Activated naive CD4-positive, alpha-beta T cell treated with anti-CD3 and anti-CD28 coated beads, Interleukin-2, amount 50 U/mL, for 16 hours (primary cell): ENCODE measurements around the gene GSTT2B.
"Not testable (repeated sequence)": the region's sequence is repeated elsewhere in the genome, so short reads cannot be mapped to it uniquely, and the experiment has no call there.

Experiments used
- DNase-seq: peaks from one replicate; pipeline ENCODE4 v3.0.0-alpha.2; 2020

Gene GSTT2B

GRCh38 chr22:23984430-23984829 lies 23.4 kb upstream of the GSTT2B start:
- peak; percentile 68 for DNase-seq

GRCh38 chr22:23980567-23980966 lies 19.6 kb upstream of the GSTT2B start:
- not testable (repeated sequence) for DNase-seq

- not testable (repeated sequence) for DNase-seq
These were observed 18.7 kb upstream of the GSTT2B start, which contains the start of gene GSTT2 for GRCh38 chr22:23979557-23980240. GSTT2 (plus strand) TSS chr22:23980134.

GRCh38 chr22:23977304-23977703 lies 16.3 kb upstream of the GSTT2B start:
- DNase-seq, result not testable (repeated sequence)

GRCh38 chr22:23974836-23975352 lies 13.9 kb upstream of the GSTT2B start:
- DNase-seq, result not testable (repeated sequence)

GRCh38 chr22:23974345-23974744 lies 13.3 kb upstream of the GSTT2B start, which contains the start of gene DDT:
DDT (minus strand) TSS chr22:23974441; CDS start chr22:23974414, 27 bp downstream.
- DNase-seq, result not testable (repeated sequence)

- not testable (repeated sequence) for DNase-seq
These were observed 10.9 kb upstream of the GSTT2B start for GRCh38 chr22:23971927-23972326.

GRCh38 chr22:23970816-23971486 lies 10.0 kb upstream of the GSTT2B start:
- DNase-seq, result no peak

- DNase-seq, result no peak
These were observed 9.2 kb upstream of the GSTT2B start for GRCh38 chr22:23970201-23970641.

- DNase-seq, result no peak
These were observed 8.1 kb upstream of the GSTT2B start for GRCh38 chr22:23969071-23969470.

GRCh38 chr22:23966568-23966967 lies 5.6 kb upstream of the GSTT2B start, which contains the start of gene DDTL:
DDTL (plus strand) TSS chr22:23966888; CDS start chr22:23966915, 27 bp downstream.
- DNase-seq, result not testable (repeated sequence)

GRCh38 chr22:23966094-23966493 lies 5.1 kb upstream of the GSTT2B start:
- DNase-seq, result not testable (repeated sequence)

GRCh38 chr22:23956301-23956900 lies 4.6 kb downstream of the GSTT2B start:
- peak; percentile 74 for DNase-seq

- not testable (repeated sequence) for DNase-seq
These were observed 5.1 kb downstream of the GSTT2B start for GRCh38 chr22:23955886-23956285.

- not testable (repeated sequence) for DNase-seq
These were observed 6.0 kb downstream of the GSTT2B start for GRCh38 chr22:23954991-23955305.

GRCh38 chr22:23954193-23954990 lies 6.6 kb downstream of the GSTT2B start:
- not testable (repeated sequence) for DNase-seq

GRCh38 chr22:23953485-23953884 lies 7.5 kb downstream of the GSTT2B start:
- DNase-seq, result not testable (repeated sequence)

GRCh38 chr22:23952794-23953405 lies 8.1 kb downstream of the GSTT2B start:
- not testable (repeated sequence) for DNase-seq

GRCh38 chr22:23951383-23951782 lies 9.6 kb downstream of the GSTT2B start:
- not testable (repeated sequence) for DNase-seq

GRCh38 chr22:23949764-23950163 lies 11.2 kb downstream of the GSTT2B start:
- DNase-seq, result not testable (repeated sequence)

- not testable (repeated sequence) for DNase-seq
These were observed 13.6 kb downstream of the GSTT2B start for GRCh38 chr22:23947391-23947790.

GRCh38 chr22:23940166-23940565 lies 20.8 kb downstream of the GSTT2B start:
- not testable (repeated sequence) for DNase-seq
